ENCODE measurements around the gene PRTN3. TPM values are rescaled to one million over a fixed set of nuclear protein-coding genes. Genes with fewer than 3 reads are reported as not detected.

Gene PRTN3
- total and polyA plus RNA-seq, 4 donors = 0.17 to 225 (median 1.7) TPM

DNA sequence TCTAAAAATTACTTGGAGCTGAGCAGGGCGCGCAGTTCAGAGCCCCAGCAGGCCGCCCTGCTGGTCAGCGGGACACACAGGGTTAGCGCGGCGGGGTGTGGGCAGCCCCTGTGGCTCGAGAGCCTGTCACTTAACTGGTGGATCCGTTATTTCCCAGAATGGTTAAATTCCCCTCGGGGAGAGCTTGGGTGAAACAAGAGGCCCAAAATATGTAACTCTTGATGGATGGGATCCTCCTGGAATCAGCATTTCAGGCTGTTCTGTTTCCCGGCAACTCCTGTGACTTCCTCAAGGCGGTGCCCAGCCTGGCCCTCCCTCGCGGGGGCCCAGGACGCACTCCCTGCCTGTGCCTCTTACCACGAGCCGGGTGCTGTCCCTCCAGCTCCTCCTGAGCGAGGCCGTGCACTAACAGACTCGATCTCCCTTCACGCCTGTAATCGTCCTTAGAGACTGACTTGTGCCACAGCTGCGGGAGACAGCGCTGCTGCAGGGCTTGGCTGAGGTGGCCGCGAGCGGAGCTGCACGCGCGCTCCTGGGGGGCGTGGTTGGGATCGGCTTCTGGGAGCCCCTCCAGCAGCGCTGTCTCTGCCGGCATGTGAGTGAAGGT is 33.9 kb upstream of the PRTN3 start:
- Histone ChIP-seq H3K9me3 (ENCODE audit: control insufficient read depth in 4 of 4, low read length in 3 of 4) (no peaks in the 10 kb centered on the region), H3K4me1 (ENCODE audit: control insufficient read depth in 4 of 4, insufficient read depth in 4 of 4, low read length in 3 of 4) (peaks cover 1 to 12% (median 5%) of the 10 kb centered on the region in 4 donors), H3K4me3 (ENCODE audit: low read depth in 1 of 3, low read length in 3 of 3) (no peak overlapping the region), H3K27me3 (ENCODE audit: control insufficient read depth in 4 of 4, insufficient read depth in 4 of 4, low read length in 3 of 4) (no peaks in the 10 kb centered on the region), H3K27ac (ENCODE audit: low read depth in 1 of 2, low read length in 2 of 2) (no peak overlapping the region), H3K9ac (ENCODE audit: low read depth in 1 of 2, low read length in 2 of 2) (no peak overlapping the region), H3K36me3 (ENCODE audit: control insufficient read depth in 4 of 4, insufficient read depth in 3 of 4, low read depth in 1 of 4, low read length in 3 of 4) (peaks cover 40 to 78% (median 64%) of the 10 kb centered on the region in 4 donors)
- TF ChIP-seq NR2F2 (IDR thresholded peaks at IDR 0.05) (no peak), HNF4G (IDR thresholded peaks at IDR 0.05) (no peak), HNF4A (conservative IDR thresholded peaks at IDR 0.05) (no peak), GABPA (IDR thresholded peaks at IDR 0.05 in 1 of 2, conservative IDR thresholded peaks at IDR 0.05 in 1 of 2) (no peak), JUND (IDR thresholded peaks at IDR 0.05) (no peak), RAD21 (IDR thresholded peaks at IDR 0.05) (no peak), YY1 (IDR thresholded peaks at IDR 0.05) (no peak), ATF3 (IDR thresholded peaks at IDR 0.05) (no peak), EGR1 (IDR thresholded peaks at IDR 0.05; ENCODE audit: low read depth in 2 of 2) (no peak), MAX (IDR thresholded peaks at IDR 0.05) (no peak), TAF1 (conservative IDR thresholded peaks at IDR 0.05) (no peak), RXRA (IDR thresholded peaks at IDR 0.05) (no peak), SP1 (IDR thresholded peaks at IDR 0.05) (no peak), FOXA2 (IDR thresholded peaks at IDR 0.05) (no peak)
- TF ChIP-seq, protein P1, sequence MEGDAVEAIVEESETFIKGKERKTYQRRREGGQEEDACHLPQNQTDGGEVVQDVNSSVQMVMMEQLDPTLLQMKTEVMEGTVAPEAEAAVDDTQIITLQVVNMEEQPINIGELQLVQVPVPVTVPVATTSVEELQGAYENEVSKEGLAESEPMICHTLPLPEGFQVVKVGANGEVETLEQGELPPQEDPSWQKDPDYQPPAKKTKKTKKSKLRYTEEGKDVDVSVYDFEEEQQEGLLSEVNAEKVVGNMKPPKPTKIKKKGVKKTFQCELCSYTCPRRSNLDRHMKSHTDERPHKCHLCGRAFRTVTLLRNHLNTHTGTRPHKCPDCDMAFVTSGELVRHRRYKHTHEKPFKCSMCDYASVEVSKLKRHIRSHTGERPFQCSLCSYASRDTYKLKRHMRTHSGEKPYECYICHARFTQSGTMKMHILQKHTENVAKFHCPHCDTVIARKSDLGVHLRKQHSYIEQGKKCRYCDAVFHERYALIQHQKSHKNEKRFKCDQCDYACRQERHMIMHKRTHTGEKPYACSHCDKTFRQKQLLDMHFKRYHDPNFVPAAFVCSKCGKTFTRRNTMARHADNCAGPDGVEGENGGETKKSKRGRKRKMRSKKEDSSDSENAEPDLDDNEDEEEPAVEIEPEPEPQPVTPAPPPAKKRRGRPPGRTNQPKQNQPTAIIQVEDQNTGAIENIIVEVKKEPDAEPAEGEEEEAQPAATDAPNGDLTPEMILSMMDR (IDR thresholded peaks at IDR 0.05; ENCODE audit: low read depth, low read length, missing input control) = no peak
- TF ChIP-seq, protein P2, sequence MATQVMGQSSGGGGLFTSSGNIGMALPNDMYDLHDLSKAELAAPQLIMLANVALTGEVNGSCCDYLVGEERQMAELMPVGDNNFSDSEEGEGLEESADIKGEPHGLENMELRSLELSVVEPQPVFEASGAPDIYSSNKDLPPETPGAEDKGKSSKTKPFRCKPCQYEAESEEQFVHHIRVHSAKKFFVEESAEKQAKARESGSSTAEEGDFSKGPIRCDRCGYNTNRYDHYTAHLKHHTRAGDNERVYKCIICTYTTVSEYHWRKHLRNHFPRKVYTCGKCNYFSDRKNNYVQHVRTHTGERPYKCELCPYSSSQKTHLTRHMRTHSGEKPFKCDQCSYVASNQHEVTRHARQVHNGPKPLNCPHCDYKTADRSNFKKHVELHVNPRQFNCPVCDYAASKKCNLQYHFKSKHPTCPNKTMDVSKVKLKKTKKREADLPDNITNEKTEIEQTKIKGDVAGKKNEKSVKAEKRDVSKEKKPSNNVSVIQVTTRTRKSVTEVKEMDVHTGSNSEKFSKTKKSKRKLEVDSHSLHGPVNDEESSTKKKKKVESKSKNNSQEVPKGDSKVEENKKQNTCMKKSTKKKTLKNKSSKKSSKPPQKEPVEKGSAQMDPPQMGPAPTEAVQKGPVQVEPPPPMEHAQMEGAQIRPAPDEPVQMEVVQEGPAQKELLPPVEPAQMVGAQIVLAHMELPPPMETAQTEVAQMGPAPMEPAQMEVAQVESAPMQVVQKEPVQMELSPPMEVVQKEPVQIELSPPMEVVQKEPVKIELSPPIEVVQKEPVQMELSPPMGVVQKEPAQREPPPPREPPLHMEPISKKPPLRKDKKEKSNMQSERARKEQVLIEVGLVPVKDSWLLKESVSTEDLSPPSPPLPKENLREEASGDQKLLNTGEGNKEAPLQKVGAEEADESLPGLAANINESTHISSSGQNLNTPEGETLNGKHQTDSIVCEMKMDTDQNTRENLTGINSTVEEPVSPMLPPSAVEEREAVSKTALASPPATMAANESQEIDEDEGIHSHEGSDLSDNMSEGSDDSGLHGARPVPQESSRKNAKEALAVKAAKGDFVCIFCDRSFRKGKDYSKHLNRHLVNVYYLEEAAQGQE (IDR thresholded peaks at IDR 0.05) = no peak
- 91% methylated on average over 34 of the region's 34 CpGs for WGBS
- no peak for DNase-seq (ENCODE audit: low spot score)

GRCh38 chr19:807627-808422 is 33.0 kb upstream of the PRTN3 start:
- no peak for DNase-seq (ENCODE audit: low spot score)
- WGBS = 92% methylated on average over 44 of the region's 44 CpGs
- Histone ChIP-seq H3K9me3 (ENCODE audit: control insufficient read depth in 4 of 4, low read length in 3 of 4) (no peaks in the 10 kb centered on the region), H3K4me1 (ENCODE audit: control insufficient read depth in 4 of 4, insufficient read depth in 4 of 4, low read length in 3 of 4) (peaks cover 0 to 3% (median 0%) of the 10 kb centered on the region in 4 donors), H3K4me3 (ENCODE audit: low read depth in 1 of 3, low read length in 3 of 3) (no peak overlapping the region), H3K36me3 (ENCODE audit: control insufficient read depth in 4 of 4, insufficient read depth in 3 of 4, low read depth in 1 of 4, low read length in 3 of 4) (peaks cover 40 to 77% (median 65%) of the 10 kb centered on the region in 4 donors), H3K27me3 (ENCODE audit: control insufficient read depth in 4 of 4, insufficient read depth in 4 of 4, low read length in 3 of 4) (no peaks in the 10 kb centered on the region), H3K27ac (ENCODE audit: low read depth in 1 of 2, low read length in 2 of 2) (no peak overlapping the region), H3K9ac (ENCODE audit: low read depth in 1 of 2, low read length in 2 of 2) (no peak overlapping the region)
- TF ChIP-seq, protein P2 (IDR thresholded peaks at IDR 0.05) = no peak
- no peak for TF ChIP-seq SP1 (IDR thresholded peaks at IDR 0.05)
- no peak for TF ChIP-seq EGR1 (IDR thresholded peaks at IDR 0.05; ENCODE audit: low read depth in 2 of 2)
- TF ChIP-seq RAD21 (IDR thresholded peaks at IDR 0.05) = no peak
- TF ChIP-seq, protein P3, sequence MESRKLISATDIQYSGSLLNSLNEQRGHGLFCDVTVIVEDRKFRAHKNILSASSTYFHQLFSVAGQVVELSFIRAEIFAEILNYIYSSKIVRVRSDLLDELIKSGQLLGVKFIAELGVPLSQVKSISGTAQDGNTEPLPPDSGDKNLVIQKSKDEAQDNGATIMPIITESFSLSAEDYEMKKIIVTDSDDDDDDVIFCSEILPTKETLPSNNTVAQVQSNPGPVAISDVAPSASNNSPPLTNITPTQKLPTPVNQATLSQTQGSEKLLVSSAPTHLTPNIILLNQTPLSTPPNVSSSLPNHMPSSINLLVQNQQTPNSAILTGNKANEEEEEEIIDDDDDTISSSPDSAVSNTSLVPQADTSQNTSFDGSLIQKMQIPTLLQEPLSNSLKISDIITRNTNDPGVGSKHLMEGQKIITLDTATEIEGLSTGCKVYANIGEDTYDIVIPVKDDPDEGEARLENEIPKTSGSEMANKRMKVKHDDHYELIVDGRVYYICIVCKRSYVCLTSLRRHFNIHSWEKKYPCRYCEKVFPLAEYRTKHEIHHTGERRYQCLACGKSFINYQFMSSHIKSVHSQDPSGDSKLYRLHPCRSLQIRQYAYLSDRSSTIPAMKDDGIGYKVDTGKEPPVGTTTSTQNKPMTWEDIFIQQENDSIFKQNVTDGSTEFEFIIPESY (IDR thresholded peaks at IDR 0.05) = no peak
- no peak for TF ChIP-seq HNF4G (IDR thresholded peaks at IDR 0.05)

All from liver (tissue), 9 donors.